ENCODE results near the gene RSPH1. TPM values are rescaled to one million over a fixed set of nuclear protein-coding genes. Genes with fewer than 3 reads are reported as not detected.

RSPH1 gene
- total RNA-seq, 1 experiment from 2014 or later: 0.31 TPM

GRCh38 chr21:42447732-42448131, 48.3 kb downstream of the RSPH1 start:
- no peak overlapping the region for H3K14ac ChIP-seq (ENCODE audit: insufficient read depth, low read length)
- WGBS (ENCODE audit: extremely low coverage, insufficient read length, low lambda C conversion rate): no CpG with 5 or more reads among the region's 10 CpGs
- H2BK15ac ChIP-seq (ENCODE audit: low read depth, low read length): no peak overlapping the region
- no peak overlapping the region for H2AK5ac ChIP-seq (ENCODE audit: insufficient read length, low read length)
- no peak overlapping the region for H3K4ac ChIP-seq (ENCODE audit: low read depth, low read length)
- no peak for TF ChIP-seq CTCF (conservative IDR thresholded peaks at IDR 0.05)
- H2BK20ac ChIP-seq (ENCODE audit: low read depth, low read length, poor library complexity, severe bottlenecking): no peak overlapping the region
- no peaks in the 10 kb centered on the region for H3K23me2 ChIP-seq (ENCODE audit: insufficient read length, low read depth, low read length, poor library complexity, severe bottlenecking)
- Mint-ChIP-seq H3K4me3 (no peak overlapping the region), H3K9me3 (no peaks in the 10 kb centered on the region; a peak in 1 of 5 replicates), H3K36me3 (ENCODE audit: insufficient read depth in 1 of 3, low read depth in 3 of 3) (no peaks in the 10 kb centered on the region), H3K27me3 (ENCODE audit: low read depth) (peaks cover 10% of the 10 kb centered on the region), H3K27ac (no peak overlapping the region; a peak in 1 of 7 replicates), H3K4me1 (peaks cover 11 to 19% of the 10 kb centered on the region in 2 experiments)
- H4K20me1 ChIP-seq (ENCODE audit: control insufficient read depth, insufficient read depth, insufficient read length): no peaks in the 10 kb centered on the region
- no peak overlapping the region for H3K9ac ChIP-seq (ENCODE audit: extremely low read depth, insufficient read length, low read length)
- H4K5ac ChIP-seq (ENCODE audit: insufficient read length, low read depth, low read length): no peak overlapping the region
- H2AFZ ChIP-seq (ENCODE audit: low read length): no peak overlapping the region
- H3K27me3 ChIP-seq (ENCODE audit: insufficient read depth, low read length): no peaks in the 10 kb centered on the region
- no peaks in the 10 kb centered on the region for H3K4me1 ChIP-seq (ENCODE audit: insufficient read depth, low read length)
- H3K9me3 ChIP-seq (ENCODE audit: control insufficient read depth, low read depth, low read length): no peaks in the 10 kb centered on the region
- no peak overlapping the region for H2BK5ac ChIP-seq (ENCODE audit: insufficient read length, low read length)
- DNase-seq: no peak
- no peak overlapping the region for H4K8ac ChIP-seq (replicated peaks; ENCODE audit: insufficient read length, low read depth, low read length)
- no peaks in the 10 kb centered on the region for H3K79me2 ChIP-seq (ENCODE audit: insufficient read depth, low read length)
- no peak overlapping the region for H4K91ac ChIP-seq (ENCODE audit: insufficient read length, low read depth, low read length)
- no peak overlapping the region for H3T11ph ChIP-seq (ENCODE audit: low read length)
- no peak overlapping the region for H3K23ac ChIP-seq (ENCODE audit: insufficient read length, low read depth, low read length)
- no peak overlapping the region for H3K56ac ChIP-seq (ENCODE audit: insufficient read length, low read depth, low read length)
- H3K18ac ChIP-seq (ENCODE audit: insufficient read length, low read depth, low read length): no peak overlapping the region
- H3K4me2 ChIP-seq (ENCODE audit: insufficient read depth, insufficient read length, low read length): no peak overlapping the region
- H2BK120ac ChIP-seq (ENCODE audit: low read depth, low read length, poor library complexity, severe bottlenecking): no peak overlapping the region
- H3K27ac ChIP-seq (ENCODE audit: insufficient read length, low read depth, low read length): no peak overlapping the region
- no peaks in the 10 kb centered on the region for H3K79me1 ChIP-seq (ENCODE audit: insufficient read depth, low read depth, low read length, poor library complexity, severe bottlenecking)
- no peak overlapping the region for H2BK12ac ChIP-seq (ENCODE audit: insufficient read length, low read depth, low read length)

Measured in H9 (cell line).